HT-29 (cell line): ENCODE data around the gene ACTA1. TPM values are rescaled to one million over a fixed set of nuclear protein-coding genes. Genes with fewer than 3 reads are reported as not detected.
"Not testable (repeated sequence)": the region's sequence is repeated elsewhere in the genome, so short reads cannot be mapped to it uniquely, and the experiment has no call there.

Source experiments
- DNase-seq: peaks from one replicate; pipeline ENCODE4 v3.0.0-alpha.2; 2015; ENCODE audit warnings: low spot score
- total RNA-seq: library from RNA; depleted of rRNA; stranded (reverse); fragments of >200 nt; shearing (Covaris generic); gene quantifications from 2 replicates; pipeline ENCODE4 v1.2.3, GENCODE V29; 2014

Gene ACTA1
- total RNA-seq, 1 experiment from 2014 or later, result 0.20 TPM

GRCh38 chr1:229409616-229410369, 24.1 kb downstream of the ACTA1 start:
- DNase-seq, result no peak

GRCh38 chr1:229408458-229409037, 25.3 kb downstream of the ACTA1 start:
- no peak for DNase-seq

GRCh38 chr1:229407206-229408026, 26.5 kb downstream of the ACTA1 start:
- no peak for DNase-seq

- DNase-seq, result no peak
Observed at GRCh38 chr1:229406798-229407197, 27.1 kb downstream of the ACTA1 start.

- DNase-seq, result no peak
Observed at GRCh38 chr1:229403573-229403972, 30.3 kb downstream of the ACTA1 start.

GRCh38 chr1:229402993-229403392, 30.9 kb downstream of the ACTA1 start:
- no peak for DNase-seq

GRCh38 chr1:229402329-229402728, 31.6 kb downstream of the ACTA1 start:
- not testable (repeated sequence) for DNase-seq

- no peak for DNase-seq
Observed at GRCh38 chr1:229397762-229398161, 36.1 kb downstream of the ACTA1 start.

GRCh38 chr1:229396585-229397206, 37.2 kb downstream of the ACTA1 start:
- no peak for DNase-seq

- not testable (repeated sequence) for DNase-seq
Observed at GRCh38 chr1:229394517-229394916, 39.4 kb downstream of the ACTA1 start.

- DNase-seq, result no peak
Observed at GRCh38 chr1:229392936-229393335, 41.0 kb downstream of the ACTA1 start.

- no peak for DNase-seq
Observed at GRCh38 chr1:229390130-229390529, 43.8 kb downstream of the ACTA1 start.

GRCh38 chr1:229388897-229389580, 44.9 kb downstream of the ACTA1 start:
- DNase-seq, result no peak

GRCh38 chr1:229385853-229386456, 47.9 kb downstream of the ACTA1 start:
- DNase-seq, result no peak

GRCh38 chr1:229384822-229385221, 49.1 kb downstream of the ACTA1 start:
- no peak for DNase-seq

GRCh38 chr1:229383961-229384360, 49.9 kb downstream of the ACTA1 start:
- DNase-seq, result no peak

GRCh38 chr1:229383188-229383587, 50.7 kb downstream of the ACTA1 start:
- no peak for DNase-seq
